Fibroblast of lung (primary cell): ENCODE data around the gene SHC1. TPM values are rescaled to one million over a fixed set of nuclear protein-coding genes. Genes with fewer than 3 reads are reported as not detected.
"Not testable (repeated sequence)": the region's sequence is repeated elsewhere in the genome, so short reads cannot be mapped to it uniquely, and the experiment has no call there.

ENCODE experiments used
- DNase-seq, 2 donors: peaks; one replicate each; pipeline versions ENCODE4 v3.0.0 to v3.0.0-alpha.2; 2010; ENCODE audit warnings: low read depth in 2 of 2
- H2AFZ ChIP-seq: 2 replicates; pipeline ENCODE4 v1.5.1; 2012; ENCODE audit warnings: low read length, control low read depth, inconsistent platforms
- H3K27ac ChIP-seq: 2 replicates; pipeline ENCODE4 v1.5.1; 2011; ENCODE audit warnings: low read length, control low read depth; ENCODE audit not compliant: insufficient read depth
- H3K27me3 ChIP-seq: 2 replicates; pipeline ENCODE4 v1.5.1; 2011; ENCODE audit warnings: mild to moderate bottlenecking, low read length; ENCODE audit not compliant: control insufficient read depth, insufficient read depth
- H3K36me3 ChIP-seq: 2 replicates; pipeline ENCODE4 v1.5.1; 2011; ENCODE audit warnings: low read length; ENCODE audit not compliant: control insufficient read depth, insufficient read depth
- H3K4me1 ChIP-seq: 2 replicates; pipeline ENCODE4 v1.5.1; 2011; ENCODE audit warnings: low read length; ENCODE audit not compliant: control insufficient read depth, insufficient read depth; ENCODE audit errors: extremely low read depth
- H3K4me2 ChIP-seq: 2 replicates; pipeline ENCODE4 v1.5.1; 2011; ENCODE audit warnings: low read length, control low read depth; ENCODE audit not compliant: insufficient read depth; ENCODE audit errors: extremely low read depth
- H3K4me3 ChIP-seq, 4 experiments: fragments of 200-600 bp in 1 of 4; sonication (generic) in 1 of 4; replicated peaks in 1 of 4; 2 replicates each; pipeline ENCODE4 v1.5.1; 2011 to 2016; ENCODE audit warnings: low read length in 4 of 4, low read depth in 3 of 4, mild to moderate bottlenecking in 3 of 4, control low read depth in 2 of 4, inconsistent platforms in 1 of 4, mixed read lengths in 1 of 4; ENCODE audit not compliant: insufficient read depth in 1 of 4; ENCODE audit errors: control extremely low read depth in 1 of 4
- H3K79me2 ChIP-seq: 2 replicates; pipeline ENCODE4 v1.5.1; 2012; ENCODE audit warnings: mild to moderate bottlenecking, low read length, inconsistent platforms; ENCODE audit not compliant: control insufficient read depth, insufficient read depth
- H3K9ac ChIP-seq: 2 replicates; pipeline ENCODE4 v1.5.1; 2011; ENCODE audit warnings: mild to moderate bottlenecking, low read length, control low read depth; ENCODE audit not compliant: insufficient read depth
- H3K9me3 ChIP-seq: 2 replicates; pipeline ENCODE4 v1.5.1; 2012; ENCODE audit warnings: low read depth, low read length; ENCODE audit not compliant: control insufficient read depth, insufficient read depth
- H4K20me1 ChIP-seq: 2 replicates; pipeline ENCODE4 v1.5.1; 2011; ENCODE audit warnings: low read length; ENCODE audit not compliant: control insufficient read depth, insufficient read depth; ENCODE audit errors: extremely low read depth
- CTCF ChIP-seq, 2 donors: IDR thresholded peaks in 1 of 2; conservative IDR thresholded peaks in 1 of 2; 1 replicate in 1 of 2; 2 replicates in 1 of 2; pipeline ENCODE4 v1.5.1; 2011 to 2012; ENCODE audit warnings: low read length in 2 of 2, control low read depth in 1 of 2, inconsistent platforms in 1 of 2, low read depth in 1 of 2, mild to moderate bottlenecking in 1 of 2
- EZH2 ChIP-seq: IDR thresholded peaks from 2 replicates; pipeline ENCODE4 v1.5.1; 2012; ENCODE audit warnings: low read length, control low read depth, mild to moderate bottlenecking; ENCODE audit errors: missing control alignments
- polyA plus RNA-seq, 2 donors: library from polyadenylated mRNA; depleted of rRNA in 1 of 2; stranded (reverse) in 1 of 2; unstranded in 1 of 2; fragments of >200 nt; gene quantifications; 2 replicates each; pipeline ENCODE4 v1.2.1, GENCODE V29; 2011 to 2012; ENCODE audit warnings: missing spikeins in 1 of 2
- total RNA-seq: library from RNA; depleted of rRNA; stranded (reverse); fragments of >200 nt; gene quantifications from 2 replicates; pipeline ENCODE4 v1.2.1, GENCODE V29; 2014

Gene SHC1
- total and polyA plus RNA-seq, 2 donors (not counting 1 experiment from before 2014, with no cell fraction given) = 245 to 277 TPM

GRCh38 chr1:154978360-154978759 is 7.8 kb upstream of the SHC1 start:
- Histone ChIP-seq H4K20me1 (no peaks in the 10 kb centered on the region), H2AFZ (no peak overlapping the region), H3K36me3 (no peaks in the 10 kb centered on the region), H3K79me2 (peaks cover 38% of the 10 kb centered on the region), H3K27me3 (no peaks in the 10 kb centered on the region), H3K27ac (no peak overlapping the region), H3K9me3 (no peaks in the 10 kb centered on the region), H3K4me3 (no peak overlapping the region), H3K9ac (no peak overlapping the region), H3K4me1 (peaks cover 4% of the 10 kb centered on the region), H3K4me2 (no peak overlapping the region)
- no peak for DNase-seq
- TF ChIP-seq EZH2 = no peak
- no peak for TF ChIP-seq CTCF (conservative IDR thresholded peaks at IDR 0.05 in 1 of 2, IDR thresholded peaks at IDR 0.05 in 1 of 2; ENCODE audit: low read depth in 1 of 2, low read length in 2 of 2)

GRCh38 chr1:154977762-154978161 is 7.2 kb upstream of the SHC1 start:
- not testable (repeated sequence) for H3K4me1 ChIP-seq, H3K4me2 ChIP-seq
- H3K79me2 ChIP-seq = peaks cover 37% of the 10 kb centered on the region

GRCh38 chr1:154975409-154976059 is 5.0 kb upstream of the SHC1 start:
- H4K20me1 ChIP-seq = no peaks in the 10 kb centered on the region
- peaks cover 44% of the 10 kb centered on the region for H3K79me2 ChIP-seq
- H3K36me3 ChIP-seq = no peaks in the 10 kb centered on the region
- peak overlapping the region; percentile 34 for H3K9ac ChIP-seq
- peak overlapping the region; percentile 37 for H2AFZ ChIP-seq
- peaks cover 15% of the 10 kb centered on the region for H3K4me1 ChIP-seq
- peak overlapping the region; percentile 99 for H3K4me2 ChIP-seq
- no peaks in the 10 kb centered on the region for H3K27me3 ChIP-seq
- H3K4me3 ChIP-seq = peak overlapping the region; percentile 39 to 93 (median 70)
- peak; percentile 54 to 64 for DNase-seq
- TF ChIP-seq EZH2 (no peak), CTCF (conservative IDR thresholded peaks at IDR 0.05 in 1 of 2, IDR thresholded peaks at IDR 0.05 in 1 of 2; ENCODE audit: low read depth in 1 of 2, low read length in 2 of 2) (no peak)
- H3K27ac ChIP-seq = peak overlapping the region; percentile 94
- no peaks in the 10 kb centered on the region for H3K9me3 ChIP-seq

More at GRCh38 chr1:154977762-154978161, 7.2 kb upstream of the SHC1 start:
- not testable (repeated sequence) for H3K9ac ChIP-seq, H2AFZ ChIP-seq, H4K20me1 ChIP-seq, DNase-seq, H3K36me3 ChIP-seq, H3K4me3 ChIP-seq, H3K27ac ChIP-seq, H3K9me3 ChIP-seq, H3K27me3 ChIP-seq
